CD4-positive, alpha-beta T cell treated with Interferon gamma for 1 hour (primary cell): ENCODE measurements around the gene CGB3.

ENCODE experiments used
- DNase-seq: peaks from one replicate; pipeline ENCODE4 v3.0.0-alpha.2; 2020

CGB3 gene

GRCh38 chr19:49014870-49015255 lies 9.3 kb downstream of the CGB3 start:
- DNase-seq = no peak

- DNase-seq = no peak
Observed at GRCh38 chr19:49014123-49014869, 9.8 kb downstream of the CGB3 start.

- no peak for DNase-seq
Observed at GRCh38 chr19:49011194-49011593, 12.9 kb downstream of the CGB3 start.

- no peak for DNase-seq
Observed at GRCh38 chr19:49010453-49010852, 13.7 kb downstream of the CGB3 start.

- no peak for DNase-seq
Observed at GRCh38 chr19:49009828-49010227, 14.3 kb downstream of the CGB3 start.

- no peak for DNase-seq
Observed at GRCh38 chr19:49006905-49007304, 17.2 kb downstream of the CGB3 start.

- DNase-seq = no peak
Observed at GRCh38 chr19:49004964-49005614, 19.0 kb downstream of the CGB3 start.

GRCh38 chr19:49004133-49004532 lies 20.0 kb downstream of the CGB3 start:
- DNase-seq = no peak

- DNase-seq = peak; percentile 58
Observed at GRCh38 chr19:48999481-49000325, 24.4 kb downstream of the CGB3 start.

- peak; percentile 24 for DNase-seq
Observed at GRCh38 chr19:48997972-48998371, 26.2 kb downstream of the CGB3 start.

- no peak for DNase-seq
Observed at GRCh38 chr19:48994035-48994386, 30.1 kb downstream of the CGB3 start.

- DNase-seq = peak; percentile 100
Observed at GRCh38 chr19:48993175-48994034, 30.7 kb downstream of the CGB3 start, which contains the start of the genes GYS1 and RUVBL2. TSS of gene GYS1 (minus strand) at chr19:48993309. CDS start at chr19:48993112, 197 bp downstream. TSS of gene RUVBL2 (plus strand) at chr19:48993887. CDS start at chr19:48993912, 25 bp downstream.

GRCh38 chr19:48992581-48993174 lies 31.5 kb downstream of the CGB3 start:
- no peak for DNase-seq

- peak; percentile 23 for DNase-seq
Observed at GRCh38 chr19:48991873-48992580, 32.1 kb downstream of the CGB3 start.

- DNase-seq = no peak
Observed at GRCh38 chr19:48991011-48991609, 33.0 kb downstream of the CGB3 start.

GRCh38 chr19:48990400-48990799 lies 33.7 kb downstream of the CGB3 start:
- no peak for DNase-seq

- DNase-seq = no peak
Observed at GRCh38 chr19:48989701-48990291, 34.3 kb downstream of the CGB3 start.

GRCh38 chr19:48988860-48989259 lies 35.3 kb downstream of the CGB3 start:
- DNase-seq = no peak

- no peak for DNase-seq
Observed at GRCh38 chr19:48988286-48988685, 35.8 kb downstream of the CGB3 start.

- DNase-seq = no peak
Observed at GRCh38 chr19:48987323-48987722, 36.8 kb downstream of the CGB3 start.

- DNase-seq = no peak
Observed at GRCh38 chr19:48986211-48986610, 37.9 kb downstream of the CGB3 start.
